GM19099 (cell line): ENCODE data around the gene TECR.
A peak's percentile ranks its signal among the peaks of the same experiment; 100 is the strongest.

Experiments used
- POLR2A ChIP-seq: IDR thresholded peaks from 3 replicates; pipeline ENCODE4 v1.6.1; 2011; ENCODE audit warnings: low read depth; ENCODE audit not compliant: insufficient read length; ENCODE audit errors: extremely low read depth

Gene TECR, protein sequence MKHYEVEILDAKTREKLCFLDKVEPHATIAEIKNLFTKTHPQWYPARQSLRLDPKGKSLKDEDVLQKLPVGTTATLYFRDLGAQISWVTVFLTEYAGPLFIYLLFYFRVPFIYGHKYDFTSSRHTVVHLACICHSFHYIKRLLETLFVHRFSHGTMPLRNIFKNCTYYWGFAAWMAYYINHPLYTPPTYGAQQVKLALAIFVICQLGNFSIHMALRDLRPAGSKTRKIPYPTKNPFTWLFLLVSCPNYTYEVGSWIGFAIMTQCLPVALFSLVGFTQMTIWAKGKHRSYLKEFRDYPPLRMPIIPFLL

DNA sequence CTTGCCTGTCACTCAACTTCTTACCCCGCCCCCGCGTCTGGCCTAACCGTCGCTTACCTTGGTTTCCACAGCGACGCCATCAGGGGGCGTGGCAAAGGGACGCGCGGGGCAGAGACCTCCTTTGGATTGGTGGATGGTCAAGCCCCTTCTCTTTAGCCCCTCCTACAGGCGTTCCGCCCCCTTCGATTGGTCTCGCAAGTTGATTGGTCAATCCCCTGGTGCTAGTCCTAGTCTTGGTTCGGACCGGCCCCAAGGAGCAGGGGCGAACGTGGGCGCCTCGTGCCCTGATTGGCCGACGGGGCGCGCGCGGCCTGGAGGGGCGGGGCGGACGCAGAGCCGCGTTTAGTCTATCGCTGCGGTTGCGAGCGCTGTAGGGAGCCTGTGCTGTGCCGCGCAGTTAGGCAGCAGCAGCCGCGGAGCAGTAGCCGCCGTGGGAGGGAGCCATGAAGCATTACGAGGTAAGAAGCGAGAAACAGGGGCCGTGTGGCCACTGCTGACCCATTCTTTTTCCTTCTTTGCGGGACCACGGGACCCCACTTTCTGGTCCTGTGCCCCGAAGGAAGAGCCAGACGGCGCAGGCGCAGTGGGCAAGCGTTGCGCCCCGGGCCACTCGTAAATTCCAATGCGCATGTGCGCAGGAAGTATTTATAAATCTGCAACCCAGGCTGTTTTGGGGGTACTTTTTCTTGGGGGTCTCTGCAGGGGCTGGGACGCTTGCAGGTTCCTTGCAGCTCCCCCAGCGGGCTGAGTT, at the start of gene TECR:
Gene TECR (plus strand): TSS at position 341 of the 751 bp plus-strand sequence. CDS start 103 bp downstream, at position 444.
- TF ChIP-seq POLR2A, result peak; percentile 98

DNA sequence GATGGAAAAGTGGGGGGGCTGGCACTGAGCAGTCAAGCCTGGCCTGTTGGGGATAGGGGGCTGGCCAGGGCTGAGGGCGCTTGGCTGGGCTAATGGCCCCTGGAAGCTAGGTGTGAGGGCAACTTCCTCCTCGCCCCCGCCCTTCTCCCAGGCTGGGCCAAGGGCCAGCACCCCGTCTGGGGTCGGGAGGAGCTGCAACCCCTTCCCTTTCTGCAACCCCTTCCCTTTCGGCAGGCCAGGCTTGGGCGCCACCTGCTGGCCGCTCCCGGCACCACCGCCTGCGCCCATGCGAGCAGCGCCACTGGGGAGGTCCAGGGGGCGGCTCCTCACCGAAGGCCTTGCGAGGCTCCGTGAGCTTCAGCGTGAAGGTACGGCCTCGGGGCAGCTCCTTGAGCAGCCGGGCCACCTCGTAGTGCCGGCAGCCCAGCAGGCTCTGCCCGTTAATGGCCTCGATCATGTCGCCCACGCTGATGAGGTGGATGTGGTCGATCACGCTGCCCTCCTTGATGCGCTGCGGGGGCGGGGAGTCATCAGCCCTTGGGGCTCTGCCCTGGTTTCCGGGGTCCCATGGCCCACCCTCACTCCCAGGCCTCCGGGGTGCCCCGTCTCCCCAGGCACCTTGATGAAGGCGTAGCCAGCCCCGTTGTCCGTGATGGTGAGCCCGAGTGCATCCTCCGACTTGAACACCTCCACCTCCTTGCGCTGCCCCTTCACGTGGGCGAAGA, 49.3 kb upstream of the TECR start:
- TF ChIP-seq POLR2A, result no peak

- no peak for TF ChIP-seq POLR2A
Observed at GRCh38 chr19:14480700-14481079, 48.7 kb upstream of the TECR start.

DNA sequence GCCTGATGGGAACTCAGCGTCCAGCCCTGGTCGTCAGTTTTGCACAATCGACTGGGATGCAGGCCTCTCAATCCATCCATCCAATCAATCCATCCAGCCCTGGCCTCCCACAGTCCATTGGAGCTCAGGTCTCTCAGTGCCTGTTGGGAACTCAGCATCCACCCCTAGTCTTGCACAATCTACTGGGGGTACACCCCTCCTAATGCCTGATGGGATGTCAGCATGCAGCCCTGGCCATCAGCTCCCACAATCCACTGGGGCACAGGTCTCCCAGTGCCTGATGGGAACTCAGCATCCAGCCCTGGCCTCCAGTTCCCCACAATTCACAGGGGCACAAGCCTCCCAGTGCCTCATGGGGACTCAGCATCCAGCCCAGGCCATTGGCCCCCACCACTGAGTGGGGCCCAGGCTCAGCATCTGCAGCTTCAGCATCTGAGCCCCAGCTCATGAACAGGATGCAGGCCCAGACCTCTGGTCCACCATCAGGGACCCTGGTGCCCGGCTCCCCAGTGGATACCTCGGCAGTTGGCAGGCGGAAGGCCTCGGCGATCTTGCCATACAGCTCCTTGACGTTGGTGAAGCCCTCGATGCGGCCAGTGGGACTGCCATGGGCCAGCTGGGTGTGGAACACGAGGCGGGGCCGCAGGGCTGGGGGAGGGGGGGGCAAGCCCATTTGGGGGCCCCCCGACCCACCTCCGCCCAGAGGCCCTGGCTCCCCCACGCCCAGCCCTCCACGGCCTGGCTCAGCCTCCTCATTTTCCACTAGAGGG, 47.0 kb upstream of the TECR start:
- TF ChIP-seq POLR2A, result no peak

DNA sequence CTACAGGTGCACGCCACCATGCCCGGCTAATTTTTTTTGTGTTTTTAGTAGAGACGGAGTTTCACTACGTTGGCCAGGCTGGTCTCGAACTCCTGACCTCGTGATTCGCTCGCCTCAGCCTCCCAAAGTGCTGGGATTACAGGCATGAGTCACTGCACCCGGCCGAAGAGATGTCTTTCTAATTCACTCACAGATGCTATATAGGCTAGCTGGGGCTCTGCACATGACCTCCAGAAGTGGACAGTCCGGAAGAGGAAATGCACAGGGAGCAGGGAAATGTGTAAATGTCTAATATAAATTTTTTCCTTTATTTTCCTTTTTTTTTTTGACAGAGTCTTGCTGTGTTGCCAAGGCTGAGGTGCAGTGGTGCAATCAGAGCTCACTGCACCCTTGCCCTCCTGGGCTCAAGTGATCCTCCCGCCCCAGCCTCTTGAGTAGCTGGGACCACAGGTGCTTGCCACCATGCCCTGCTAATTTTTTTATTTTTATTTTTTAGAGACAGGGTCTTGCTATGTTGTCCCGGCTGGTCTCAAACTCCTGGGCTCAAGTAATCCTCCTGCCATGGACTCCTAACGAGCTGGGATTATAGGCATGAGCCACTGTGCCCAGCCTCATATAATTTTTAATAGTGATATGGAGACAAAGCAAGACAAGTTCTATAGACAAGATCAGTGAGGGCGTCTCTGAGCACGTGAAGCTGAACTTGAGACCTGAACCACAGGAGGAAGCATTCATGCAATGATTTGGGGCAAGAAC, 41.8 kb upstream of the TECR start:
- no peak for TF ChIP-seq POLR2A

- TF ChIP-seq POLR2A, result no peak
Observed at GRCh38 chr19:14492756-14493337, 36.5 kb upstream of the TECR start.

GRCh38 chr19:14494411-14494810, 35.0 kb upstream of the TECR start:
- TF ChIP-seq POLR2A, result no peak

DNA sequence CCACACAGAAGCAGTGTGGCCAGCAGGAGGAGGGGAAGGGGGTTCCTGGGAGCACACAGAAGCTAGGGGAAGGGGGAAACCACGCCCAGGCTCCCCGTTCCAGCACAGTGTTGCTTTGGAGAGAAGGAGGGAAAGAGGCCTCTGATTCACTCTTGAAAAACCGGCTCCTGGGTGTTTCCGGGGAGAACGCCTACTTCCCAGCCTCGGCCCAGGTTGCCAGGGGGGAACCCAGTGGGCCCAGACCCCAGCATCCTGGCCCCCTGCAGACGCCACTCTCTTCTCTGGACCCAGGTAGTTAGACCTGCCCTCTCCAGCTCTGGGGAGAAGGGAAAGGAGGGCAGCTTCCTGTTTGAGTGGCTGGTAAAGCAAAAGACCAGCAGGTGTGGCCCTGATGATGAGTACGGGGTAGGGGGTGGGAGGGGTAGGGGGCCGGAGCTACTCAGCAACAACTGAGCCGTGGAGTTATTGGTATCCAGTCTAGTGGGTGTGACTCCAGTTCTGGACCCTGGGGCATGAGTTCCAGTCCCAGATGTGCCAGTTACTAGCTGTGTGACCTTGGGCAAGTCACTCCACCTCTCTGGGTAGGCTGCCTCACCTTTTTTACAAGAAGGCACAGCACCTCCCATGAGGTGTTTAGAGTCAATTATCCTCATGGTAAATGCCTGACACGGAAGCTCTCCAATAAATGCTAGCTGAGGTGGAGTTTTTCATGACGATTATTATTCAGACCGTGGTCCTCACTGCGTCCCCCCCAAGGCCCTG, 34.3 kb upstream of the TECR start:
- no peak for TF ChIP-seq POLR2A

DNA sequence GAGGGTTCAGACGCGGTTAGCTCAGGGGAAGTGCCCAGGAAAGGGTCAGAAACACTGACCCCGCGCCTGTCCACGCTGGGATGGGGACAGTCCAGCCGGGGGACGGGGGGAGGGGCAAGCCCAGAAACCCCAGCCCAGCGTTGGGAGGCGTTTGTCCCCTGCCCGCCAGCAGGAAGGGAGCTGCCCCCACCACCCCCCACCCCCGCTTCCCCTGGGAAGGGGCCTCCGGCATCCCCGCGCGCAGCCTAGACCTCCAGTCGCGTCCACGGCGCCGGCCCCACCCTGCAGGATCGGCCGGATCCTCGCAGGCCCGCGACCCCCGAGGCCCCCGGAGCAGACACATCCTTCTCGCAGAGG, 33.7 kb upstream of the TECR start:
- TF ChIP-seq POLR2A, result no peak

DNA sequence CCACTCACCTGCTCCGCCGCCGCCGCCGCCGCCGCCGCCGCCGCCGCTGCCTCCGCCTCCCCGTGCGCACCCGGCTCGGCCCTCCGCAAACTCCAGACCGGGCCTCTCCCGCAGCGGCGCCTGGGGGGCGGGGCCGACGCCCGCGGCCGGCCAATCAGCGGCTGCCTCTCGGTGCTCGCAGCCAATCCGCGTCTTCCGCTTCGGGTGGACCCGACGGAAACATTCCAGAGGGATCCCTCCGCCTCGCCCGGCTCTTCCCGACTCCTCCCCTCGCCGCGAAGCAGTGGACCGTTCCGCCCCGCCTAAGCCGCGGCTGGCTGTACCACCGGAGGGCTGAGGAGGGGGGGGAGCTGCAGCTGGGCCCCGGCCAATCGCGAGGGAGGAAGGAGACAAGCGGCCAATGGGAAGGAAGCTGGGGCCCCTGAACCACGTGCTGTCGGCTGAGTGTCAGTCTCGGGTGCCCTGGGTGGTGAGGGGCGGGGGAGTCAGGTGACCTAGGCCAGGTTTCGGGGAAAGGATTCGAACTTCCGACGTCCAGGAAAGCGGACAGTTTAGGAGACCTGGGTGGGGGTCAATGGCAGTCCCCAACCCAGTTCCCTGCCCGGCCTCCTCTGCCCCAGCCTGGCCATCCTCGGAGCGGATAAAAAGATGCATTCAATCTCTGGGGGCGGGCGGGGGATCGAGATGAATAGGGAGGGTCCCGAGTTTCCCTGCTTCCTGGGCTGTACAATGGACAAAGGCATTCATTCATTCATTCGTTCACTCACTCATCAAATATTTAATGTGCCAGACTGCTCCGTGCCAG, 33.2 kb upstream of the TECR start, which contains the start of gene GIPC1:
Gene GIPC1 (minus strand): TSS at position 99 of the 805 bp plus-strand sequence. CDS start 13,151 bp downstream, outside the sequence.
- TF ChIP-seq POLR2A, result peak; percentile 38

DNA sequence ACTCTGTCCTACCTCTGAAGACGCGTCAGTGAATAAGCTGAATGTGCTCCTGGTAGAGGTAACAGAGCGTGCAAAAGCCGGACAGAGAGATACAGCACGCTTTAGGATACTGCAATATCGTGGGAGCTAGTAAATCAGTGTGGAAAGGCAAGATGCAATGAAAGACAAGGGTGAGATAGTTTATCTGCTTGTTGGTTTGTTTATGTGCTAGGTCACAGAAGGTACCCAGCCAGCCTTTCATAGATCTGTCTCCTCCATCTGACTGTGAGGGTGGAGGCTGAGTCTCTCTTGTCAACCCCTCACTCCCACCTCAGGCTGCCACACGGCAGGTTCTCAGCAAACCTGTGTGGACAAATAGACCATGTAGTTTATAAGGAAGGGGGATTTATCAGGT, 32.6 kb upstream of the TECR start:
- no peak for TF ChIP-seq POLR2A

- TF ChIP-seq POLR2A, result no peak
Observed at GRCh38 chr19:14497228-14497921, 32.0 kb upstream of the TECR start.
